GM19455 (cell line): ENCODE results near the gene PTPRK.
"Not testable (repeated sequence)": the region's sequence is repeated elsewhere in the genome, so short reads cannot be mapped to it uniquely, and the experiment has no call there.

Experiments used
- ATAC-seq: cut with Tn5 transposase; IDR thresholded peaks from one replicate; pipeline ENCODE4 v1.9.1; 2021; ENCODE audit not compliant: unreplicated experiment

Gene PTPRK

GRCh38 chr6:128491610-128492206 lies 28.7 kb downstream of the PTPRK start:
- no peak for ATAC-seq

- no peak for ATAC-seq
These were observed 29.3 kb downstream of the PTPRK start for GRCh38 chr6:128491100-128491581.

DNA sequence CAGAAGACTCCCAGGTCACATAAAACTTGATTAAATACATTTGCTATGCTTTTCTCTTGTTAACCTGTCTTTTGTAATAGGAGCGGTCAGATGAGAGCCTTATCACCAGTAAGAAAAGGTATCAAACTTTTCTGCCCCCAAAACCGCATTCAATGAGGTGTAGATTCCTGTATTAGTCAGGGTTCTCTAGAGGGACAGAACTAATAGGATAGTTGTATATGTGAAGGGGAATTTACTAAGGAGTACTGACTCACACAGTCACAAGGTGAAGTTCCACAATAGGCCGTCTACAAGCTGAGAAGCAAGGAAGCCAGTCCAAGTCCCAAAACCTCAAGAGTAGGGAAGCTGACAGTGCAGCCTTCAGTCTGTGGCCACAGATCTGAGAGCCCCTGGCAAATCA lies 32.7 kb downstream of the PTPRK start:
- no peak for ATAC-seq

DNA sequence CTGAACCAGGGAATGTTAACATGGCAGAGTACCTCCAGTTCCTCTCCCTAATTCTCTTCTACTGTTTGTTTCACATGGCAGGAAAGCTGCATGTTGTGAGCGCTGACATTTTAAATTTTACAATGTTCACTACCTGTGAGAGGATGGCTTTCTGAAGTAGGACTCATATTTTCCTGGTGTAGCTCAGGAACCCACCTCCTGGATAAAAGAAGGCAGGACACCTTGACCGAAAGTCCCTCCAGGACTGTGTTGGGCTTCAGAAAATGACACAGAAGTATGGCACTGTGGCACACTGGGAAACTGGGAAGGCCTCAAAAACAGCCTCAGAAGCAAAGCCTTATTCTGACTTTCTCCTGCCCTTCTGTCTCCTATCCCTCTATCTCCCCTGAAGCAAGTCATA lies 33.3 kb downstream of the PTPRK start:
- no peak for ATAC-seq

- ATAC-seq: not testable (repeated sequence)
These were observed 33.8 kb downstream of the PTPRK start for GRCh38 chr6:128486580-128486979.

GRCh38 chr6:128483472-128484135 lies 36.8 kb downstream of the PTPRK start:
- ATAC-seq: no peak

DNA sequence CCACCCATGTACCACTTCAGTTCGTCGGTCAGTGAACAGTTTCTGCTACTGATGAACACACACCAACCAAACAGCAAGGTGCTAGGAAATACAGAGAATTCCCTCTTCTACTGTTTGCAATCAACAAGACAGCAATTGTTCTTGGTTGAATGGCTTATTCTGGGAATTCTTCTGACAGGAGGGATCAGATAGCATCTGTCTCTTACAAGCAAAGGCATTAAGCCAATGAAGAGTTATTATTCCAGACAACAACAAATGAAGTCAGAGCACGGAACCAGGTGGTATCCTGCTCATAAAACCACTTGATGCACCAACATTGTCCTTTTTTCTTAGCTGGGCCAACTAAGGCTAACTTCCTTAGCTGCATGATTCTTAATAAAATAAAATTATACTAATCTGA lies 37.8 kb downstream of the PTPRK start:
- ATAC-seq: no peak

DNA sequence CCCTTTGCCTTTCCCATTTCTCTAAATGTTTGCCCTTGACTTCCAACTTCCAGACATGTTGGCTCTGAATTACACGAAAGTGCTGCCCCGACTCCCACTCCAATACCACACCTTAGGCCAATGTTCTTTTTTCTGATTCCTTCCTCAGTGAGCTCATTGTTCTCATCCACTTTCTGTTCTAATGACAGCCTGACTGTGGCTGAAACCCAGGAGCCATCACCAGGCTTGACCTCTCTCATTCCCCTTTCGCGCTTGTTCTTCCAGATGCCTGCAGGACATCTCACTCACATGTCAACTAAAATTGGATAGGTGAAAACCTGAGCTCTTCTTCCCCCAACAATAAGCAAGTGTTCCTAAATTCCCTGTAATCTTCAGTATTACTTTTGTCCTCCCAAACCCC lies 40.4 kb downstream of the PTPRK start:
- ATAC-seq: no peak

DNA sequence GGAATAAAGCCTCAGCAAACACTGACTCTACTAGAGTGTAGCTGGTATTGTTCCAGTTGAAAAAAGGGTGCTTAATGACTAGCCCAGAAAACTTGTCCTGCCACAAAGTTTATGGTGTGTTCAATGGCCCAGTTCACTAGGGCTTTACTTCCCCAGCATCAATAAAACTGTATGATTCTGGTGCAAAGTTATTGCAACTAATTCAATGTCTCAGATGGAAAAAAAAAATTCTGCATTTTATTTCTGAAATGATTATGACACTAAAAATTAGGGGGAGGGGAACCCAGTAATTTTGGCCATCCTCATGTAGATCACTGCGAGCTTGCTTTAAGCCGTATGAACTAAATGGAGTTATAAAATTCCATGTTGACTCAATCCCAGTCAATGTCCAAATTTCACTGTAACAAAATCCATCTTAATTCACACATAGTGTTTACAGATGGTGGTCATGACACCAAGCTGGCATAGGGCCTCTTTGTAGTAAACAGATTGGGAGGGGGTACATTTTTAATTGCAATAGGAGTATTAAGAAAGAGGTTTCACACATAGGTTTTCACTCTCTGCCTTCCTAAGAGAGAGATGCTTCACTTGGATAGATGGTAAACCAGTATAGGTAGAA lies 41.2 kb downstream of the PTPRK start:
- no peak for ATAC-seq

DNA sequence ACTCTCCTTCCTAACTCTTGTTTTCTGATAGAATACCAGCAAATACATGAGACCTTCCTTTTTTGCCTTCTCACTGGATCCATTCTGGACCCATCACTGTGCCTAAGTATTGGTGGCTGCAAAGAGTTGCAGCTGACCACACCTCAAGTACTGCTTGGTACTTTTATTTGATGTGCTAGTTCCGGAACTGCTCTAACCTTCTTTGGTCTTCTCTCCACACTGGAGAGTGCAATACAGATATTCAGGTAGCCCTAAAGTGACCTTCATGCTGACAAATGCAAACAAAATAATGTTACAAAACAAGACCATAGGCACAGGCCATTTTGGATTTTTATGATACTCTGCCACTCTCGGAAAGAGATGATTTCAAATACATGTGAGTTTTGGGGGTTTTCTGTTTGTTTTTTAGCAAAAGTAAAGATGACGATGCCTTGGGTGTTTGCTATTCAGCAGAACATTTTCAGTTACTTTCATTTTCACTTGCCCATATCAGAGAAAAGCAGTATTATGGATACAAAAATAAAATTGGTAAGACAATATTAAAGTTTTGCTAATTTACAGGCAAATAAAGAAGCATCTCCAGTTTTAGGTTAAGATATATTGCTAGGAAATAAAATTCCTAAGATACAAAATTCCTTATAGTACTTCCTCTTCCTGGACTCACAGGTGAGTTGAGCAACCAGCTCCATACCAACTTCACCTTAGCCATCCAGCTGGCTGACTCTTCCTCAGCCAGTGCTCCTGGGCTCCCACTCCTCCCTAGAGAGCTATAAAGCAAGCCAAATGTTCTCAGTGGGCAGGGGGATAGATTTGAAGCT lies 42.0 kb downstream of the PTPRK start:
- no peak for ATAC-seq

GRCh38 chr6:128474933-128475332 lies 45.5 kb downstream of the PTPRK start:
- ATAC-seq: no peak

DNA sequence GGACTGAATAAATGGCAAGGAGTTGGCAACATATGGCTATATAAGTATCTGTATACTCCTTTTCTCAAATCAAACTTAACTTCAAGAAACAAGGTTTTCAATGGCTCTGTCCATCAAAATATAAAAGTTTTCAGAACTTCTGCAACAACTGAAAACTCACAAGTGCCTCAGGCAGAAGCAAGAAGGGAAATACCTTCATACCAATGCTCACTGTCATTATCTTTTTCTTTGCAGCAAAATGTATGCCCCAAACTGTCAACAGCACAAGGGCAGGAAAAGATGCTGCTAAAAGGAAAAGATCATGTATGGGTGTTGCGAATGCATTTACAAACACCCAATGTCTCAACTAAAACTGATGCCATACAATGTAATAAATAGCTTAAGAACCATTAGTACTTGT lies 45.9 kb downstream of the PTPRK start:
- ATAC-seq: no peak

- no peak for ATAC-seq
These were observed 48.5 kb downstream of the PTPRK start for GRCh38 chr6:128471907-128472306.

DNA sequence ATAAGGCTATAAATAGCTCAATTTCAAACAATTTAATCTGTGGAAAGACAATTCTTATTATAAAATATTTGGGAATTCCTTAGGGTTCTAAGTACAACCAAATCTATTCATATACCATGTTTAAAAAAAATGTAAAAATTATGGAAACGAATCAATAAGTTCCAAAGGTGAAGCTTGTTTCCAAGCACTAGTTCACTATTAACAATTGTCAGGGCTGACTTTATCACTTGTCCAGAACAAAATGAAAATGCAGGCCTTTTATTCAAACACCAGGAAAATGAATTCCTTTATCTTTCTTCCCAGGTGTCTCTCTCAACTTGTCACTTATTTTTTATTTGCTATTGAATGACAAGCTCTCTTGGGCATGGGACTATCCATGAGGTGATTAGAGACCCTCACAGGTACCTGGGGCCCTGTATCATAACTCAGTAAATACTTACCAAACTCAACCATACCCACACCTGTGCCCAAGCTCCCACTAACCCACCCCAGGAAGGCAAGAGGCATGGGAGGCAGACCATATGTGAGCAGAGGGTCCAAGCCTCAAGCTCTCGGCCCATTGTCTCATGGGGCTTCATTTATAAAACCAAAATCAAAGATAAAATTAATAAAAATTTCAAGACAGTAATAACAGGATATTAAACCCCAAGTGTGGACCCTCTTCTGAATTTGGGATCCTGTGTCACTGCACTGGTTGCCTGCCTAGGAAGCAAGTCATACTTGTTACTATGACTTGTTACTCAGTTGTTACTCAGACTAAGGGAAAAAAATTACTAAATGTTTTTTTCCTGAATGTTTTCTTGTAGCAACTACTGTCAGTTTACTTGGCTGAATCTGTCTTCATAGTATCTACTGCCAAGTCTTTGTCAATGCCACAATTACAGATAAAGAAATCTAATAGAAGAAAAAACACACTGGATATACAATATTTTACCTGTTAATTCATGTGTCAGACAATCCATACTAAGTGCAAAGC lies 54.7 kb downstream of the PTPRK start:
- no peak for ATAC-seq

- no peak for ATAC-seq
These were observed 55.6 kb downstream of the PTPRK start for GRCh38 chr6:128464790-128465189.

- no peak for ATAC-seq
These were observed 56.5 kb downstream of the PTPRK start for GRCh38 chr6:128463942-128464341.

DNA sequence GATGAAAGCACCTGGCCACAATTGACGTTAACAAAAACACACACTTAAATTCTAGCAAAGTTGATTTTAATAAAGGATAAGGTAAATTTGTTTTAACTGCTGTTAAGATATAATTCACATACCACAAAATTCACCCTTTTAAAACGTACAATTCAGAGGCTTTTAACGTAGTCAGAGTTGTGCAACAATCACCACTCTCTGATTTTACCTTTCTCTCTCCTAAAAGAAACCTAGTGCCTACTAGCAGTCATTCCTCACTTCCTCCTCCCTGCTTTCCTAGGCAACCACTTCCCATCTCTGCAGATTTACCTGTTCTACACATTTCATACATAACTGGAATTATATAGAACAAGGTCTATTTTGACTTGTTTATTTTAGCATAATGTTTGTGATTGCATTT lies 58.9 kb downstream of the PTPRK start:
- ATAC-seq: no peak

GRCh38 chr6:128456510-128457230 lies 63.7 kb downstream of the PTPRK start:
- ATAC-seq: no peak

DNA sequence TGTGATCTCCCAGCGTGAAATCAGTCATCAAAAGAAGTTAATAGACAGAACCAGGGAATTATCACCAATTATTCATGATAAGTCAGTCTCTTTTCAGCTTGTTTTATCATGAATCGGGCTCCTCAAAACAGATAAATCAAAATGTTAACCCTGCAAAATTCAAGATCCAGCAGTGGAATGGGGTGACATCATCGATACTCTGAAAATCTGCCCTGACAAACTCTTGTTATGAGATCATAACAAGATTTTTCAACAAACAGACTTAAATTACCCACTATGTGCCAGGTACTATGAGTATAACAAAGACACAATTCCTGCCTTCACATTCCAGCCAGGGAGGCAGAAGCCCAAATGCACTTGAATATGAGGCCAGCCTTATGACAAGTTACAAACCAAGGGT lies 64.4 kb downstream of the PTPRK start:
- no peak for ATAC-seq

- no peak for ATAC-seq
These were observed 67.7 kb downstream of the PTPRK start for GRCh38 chr6:128452713-128453112.
